ENCODE measurements around the gene DPP9. TPM values are rescaled to one million over a fixed set of nuclear protein-coding genes. Genes with fewer than 3 reads are reported as not detected.

Gene DPP9
- total and polyA plus RNA-seq, 2 of the 13 experiments (the other 11 are each of a cell fraction or from before 2014, with no cell fraction given): 8.4 to 25.8 TPM

- TF ChIP-seq ZNF446 (CRISPR knock-in tag; IDR thresholded peaks at IDR 0.05) (no peak; the same call in 1 of the 2 replicates), ZNF691 (CRISPR knock-in tag; IDR thresholded peaks at IDR 0.05; ENCODE audit: borderline replicate concordance, low read depth) (peak; percentile 93), LRRFIP1 (CRISPR knock-in tag; conservative IDR thresholded peaks at IDR 0.05) (no peak), KDM5A (IDR thresholded peaks at IDR 0.05; ENCODE audit: borderline replicate concordance, low read length) (peak; percentile 94), FOSL1 (CRISPR knock-in tag; IDR thresholded peaks at IDR 0.05; ENCODE audit: borderline replicate concordance) (no peak), PATZ1 (CRISPR knock-in tag; IDR thresholded peaks at IDR 0.05) (peak; percentile 72), ZSCAN29 (CRISPR knock-in tag; conservative IDR thresholded peaks at IDR 0.05) (0 out of 2 replicates have a peak, but pooled peaks have one; percentile 11), ZNF570 (CRISPR knock-in tag; IDR thresholded peaks at IDR 0.05; ENCODE audit: borderline replicate concordance) (no peak), GMEB2 (CRISPR knock-in tag; IDR thresholded peaks at IDR 0.05; ENCODE audit: low read depth) (peak; percentile 82), ZNF326 (CRISPR knock-in tag; IDR thresholded peaks at IDR 0.05; ENCODE audit: borderline replicate concordance) (no peak), YEATS4 (CRISPR knock-in tag; IDR thresholded peaks at IDR 0.05; ENCODE audit: borderline replicate concordance) (peak; percentile 42; the same call in 1 of the 2 replicates), FIP1L1 (IDR thresholded peaks at IDR 0.05; ENCODE audit: borderline replicate concordance, insufficient read depth, low read depth, low read length) (0 out of 2 replicates have a peak, but pooled peaks have one; percentile 23), ZBTB3 (CRISPR knock-in tag; IDR thresholded peaks at IDR 0.05; ENCODE audit: borderline replicate concordance, low read depth) (peak; percentile 54; the same call in 1 of the 2 replicates), HOXD1 (CRISPR knock-in tag; IDR thresholded peaks at IDR 0.05) (0 out of 2 replicates have a peak, but pooled peaks have one; percentile 14), ZNF891 (CRISPR knock-in tag; IDR thresholded peaks at IDR 0.05) (peak; percentile 18; the same call in 1 of the 2 replicates), MIXL1 (CRISPR knock-in tag; IDR thresholded peaks at IDR 0.05) (0 out of 2 replicates have a peak, but pooled peaks have one; percentile 51), ZNF580 (CRISPR knock-in tag; IDR thresholded peaks at IDR 0.05; ENCODE audit: borderline replicate concordance, low read depth) (peak; percentile 56; the same call in 1 of the 2 replicates), NR0B2 (CRISPR knock-in tag; IDR thresholded peaks at IDR 0.05) (peak; percentile 81)
Measured at GRCh38 chr19:4723595-4724514, at the start of gene DPP9 (continued).
